Tibial nerve (tissue), 3 donors: ENCODE results near the gene PTPN9.

Experiments
- POLR2A ChIP-seq, 2 donors: fragments of 450-650 bp; IDR thresholded peaks; one replicate each; pipeline ENCODE4 v1.6.1; 2017; ENCODE audit warnings: antibody characterized with exemption in 2 of 2, mild to moderate bottlenecking in 2 of 2, moderate library complexity in 2 of 2
- TF ChIP-seq, protein P1 (sequence below), 5 experiments: fragments of 200-600 bp in 3 of 5; fragments of 450-650 bp in 2 of 5; sonication (generic) in 3 of 5; IDR thresholded peaks; one replicate each; pipeline ENCODE4 v1.5.1; 2016 to 2019; ENCODE audit warnings: antibody characterized with exemption in 5 of 5, mild to moderate bottlenecking in 3 of 5, moderate library complexity in 2 of 5

DNA sequence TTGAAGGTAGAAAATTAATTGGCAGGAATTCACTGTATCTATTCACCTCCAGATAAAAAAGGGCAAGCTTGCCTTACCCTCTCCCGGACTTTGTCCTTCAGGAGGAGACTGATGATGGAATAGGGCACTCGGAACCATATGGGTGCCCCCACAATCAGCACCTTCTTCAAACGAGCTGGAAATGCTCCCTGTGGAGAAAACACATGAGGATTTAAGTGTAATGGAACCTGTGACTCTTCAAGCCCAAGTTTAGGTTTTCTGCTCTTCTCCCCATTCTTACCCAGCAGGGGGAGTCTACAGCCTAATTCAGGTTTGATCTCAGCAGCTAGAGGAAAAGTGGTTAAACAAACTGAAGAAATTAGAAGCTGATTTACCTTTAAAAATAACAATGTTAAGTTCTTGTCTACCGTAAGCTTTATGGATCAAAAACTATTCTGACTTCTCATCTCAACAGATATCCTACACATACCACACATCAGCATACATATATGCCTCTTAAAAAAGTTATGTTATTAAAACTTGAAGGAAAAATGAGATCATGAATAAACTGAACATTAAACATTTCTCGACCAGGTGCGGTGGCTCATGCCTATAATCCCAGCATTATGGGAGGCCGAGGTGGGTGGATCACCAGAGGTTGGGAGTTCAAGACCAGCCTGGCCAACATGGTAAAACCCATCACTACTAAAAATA is 70.1 kb downstream of the PTPN9 start:
- no peak for TF ChIP-seq POLR2A (IDR thresholded peaks at IDR 0.05)
- TF ChIP-seq, protein P1, sequence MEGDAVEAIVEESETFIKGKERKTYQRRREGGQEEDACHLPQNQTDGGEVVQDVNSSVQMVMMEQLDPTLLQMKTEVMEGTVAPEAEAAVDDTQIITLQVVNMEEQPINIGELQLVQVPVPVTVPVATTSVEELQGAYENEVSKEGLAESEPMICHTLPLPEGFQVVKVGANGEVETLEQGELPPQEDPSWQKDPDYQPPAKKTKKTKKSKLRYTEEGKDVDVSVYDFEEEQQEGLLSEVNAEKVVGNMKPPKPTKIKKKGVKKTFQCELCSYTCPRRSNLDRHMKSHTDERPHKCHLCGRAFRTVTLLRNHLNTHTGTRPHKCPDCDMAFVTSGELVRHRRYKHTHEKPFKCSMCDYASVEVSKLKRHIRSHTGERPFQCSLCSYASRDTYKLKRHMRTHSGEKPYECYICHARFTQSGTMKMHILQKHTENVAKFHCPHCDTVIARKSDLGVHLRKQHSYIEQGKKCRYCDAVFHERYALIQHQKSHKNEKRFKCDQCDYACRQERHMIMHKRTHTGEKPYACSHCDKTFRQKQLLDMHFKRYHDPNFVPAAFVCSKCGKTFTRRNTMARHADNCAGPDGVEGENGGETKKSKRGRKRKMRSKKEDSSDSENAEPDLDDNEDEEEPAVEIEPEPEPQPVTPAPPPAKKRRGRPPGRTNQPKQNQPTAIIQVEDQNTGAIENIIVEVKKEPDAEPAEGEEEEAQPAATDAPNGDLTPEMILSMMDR (IDR thresholded peaks at IDR 0.05) = peak; percentile 22 to 44 (median 34)
